GM12872 (cell line): Measurements from ENCODE around the gene TLE4.

Experiments used
- CTCF ChIP-seq: IDR thresholded peaks from 3 replicates; pipeline ENCODE4 v1.5.1; 2011; ENCODE audit warnings: low read depth, mild to moderate bottlenecking, low read length, moderate library complexity; ENCODE audit not compliant: insufficient read depth

TLE4 gene

GRCh38 chr9:79617395-79617794 is 45.6 kb downstream of the TLE4 start:
- TF ChIP-seq CTCF: no peak

GRCh38 chr9:79619930-79620329 is 48.2 kb downstream of the TLE4 start:
- TF ChIP-seq CTCF: no peak

GRCh38 chr9:79621916-79622575 is 50.3 kb downstream of the TLE4 start:
- TF ChIP-seq CTCF: no peak

- no peak for TF ChIP-seq CTCF
These were observed 52.3 kb downstream of the TLE4 start for GRCh38 chr9:79623799-79624721.

- no peak for TF ChIP-seq CTCF
These were observed 58.0 kb downstream of the TLE4 start for GRCh38 chr9:79629721-79630120.

- TF ChIP-seq CTCF: no peak
These were observed 59.0 kb downstream of the TLE4 start for GRCh38 chr9:79630521-79631403.

GRCh38 chr9:79632060-79632459 is 60.3 kb downstream of the TLE4 start:
- no peak for TF ChIP-seq CTCF
